Measurements from ENCODE around the gene ADD2.
A peak's percentile ranks its signal among the peaks of the same experiment; 100 is the strongest.

ADD2 gene

GRCh38 chr2:70767079-70767698, 811 bp downstream of the ADD2 start:
- peak; percentile 46 for DNase-seq (ENCODE audit: low spot score)
- in situ Hi-C loops (cut with MboI; ENCODE audit: low pct_unique_long_range_greater_than_20kb, low sequenced_read_pairs, unreplicated experiment) = no loop called here
- no peak for TF ChIP-seq CTCF (IDR thresholded peaks at IDR 0.05; ENCODE audit: extremely low read depth, insufficient read depth, missing control alignments)

GRCh38 chr2:70766357-70767078, 1.5 kb downstream of the ADD2 start:
- no peak for DNase-seq (ENCODE audit: low spot score)
- TF ChIP-seq CTCF (IDR thresholded peaks at IDR 0.05; ENCODE audit: extremely low read depth, insufficient read depth, missing control alignments) = no peak
- in situ Hi-C loops (cut with MboI; ENCODE audit: low pct_unique_long_range_greater_than_20kb, low sequenced_read_pairs, unreplicated experiment) = no loop called here

GRCh38 chr2:70765507-70765906, 2.5 kb downstream of the ADD2 start:
- in situ Hi-C loops (cut with MboI; ENCODE audit: low pct_unique_long_range_greater_than_20kb, low sequenced_read_pairs, unreplicated experiment) = no loop called here
- no peak for DNase-seq (ENCODE audit: low spot score)
- TF ChIP-seq CTCF (IDR thresholded peaks at IDR 0.05; ENCODE audit: extremely low read depth, insufficient read depth, missing control alignments) = no peak

- in situ Hi-C loops (cut with MboI; ENCODE audit: low pct_unique_long_range_greater_than_20kb, low sequenced_read_pairs, unreplicated experiment) = no loop called here
- TF ChIP-seq CTCF (IDR thresholded peaks at IDR 0.05; ENCODE audit: extremely low read depth, insufficient read depth, missing control alignments) = no peak
Observed at GRCh38 chr2:70759446-70759845, 8.6 kb downstream of the ADD2 start.

GRCh38 chr2:70757966-70758365, 10.0 kb downstream of the ADD2 start:
- no peak for DNase-seq (ENCODE audit: low spot score)
- in situ Hi-C loops (cut with MboI; ENCODE audit: low pct_unique_long_range_greater_than_20kb, low sequenced_read_pairs, unreplicated experiment) = no loop called here
- TF ChIP-seq CTCF (IDR thresholded peaks at IDR 0.05; ENCODE audit: extremely low read depth, insufficient read depth, missing control alignments) = no peak

More at GRCh38 chr2:70759446-70759845, 8.6 kb downstream of the ADD2 start:
- DNase-seq (ENCODE audit: low spot score) = no peak

GRCh38 chr2:70757360-70757759, 10.6 kb downstream of the ADD2 start:
- no peak for DNase-seq (ENCODE audit: low spot score)
- TF ChIP-seq CTCF (IDR thresholded peaks at IDR 0.05; ENCODE audit: extremely low read depth, insufficient read depth, missing control alignments) = no peak
- in situ Hi-C loops (cut with MboI; ENCODE audit: low pct_unique_long_range_greater_than_20kb, low sequenced_read_pairs, unreplicated experiment) = no loop called here
